ENCODE data around the gene NAALADL1.

GRCh38 chr11:65077451-65077850 lies 19.1 kb upstream of the NAALADL1 start:
- no peak for TF ChIP-seq CTCF (IDR thresholded peaks at IDR 0.05)
- no peak for TF ChIP-seq POLR2A (IDR thresholded peaks at IDR 0.05)

All from esophagus squamous epithelium (tissue), 4 donors.